Panc1 (cell line): Measurements from ENCODE around the gene PPM1N.

ENCODE experiments used
- CTCF ChIP-seq: fragments of 450-650 bp; IDR thresholded peaks from 2 replicates; pipeline ENCODE4 v1.5.1; 2017; ENCODE audit warnings: mild to moderate bottlenecking
- SIN3A ChIP-seq: IDR thresholded peaks from 2 replicates; pipeline ENCODE4 v1.6.1; 2012; ENCODE audit warnings: low read depth, mild to moderate bottlenecking, low read length, moderate library complexity, borderline replicate concordance; ENCODE audit not compliant: insufficient read depth
- TF ChIP-seq, protein P1 (sequence below), 2 experiments: IDR thresholded peaks; 2 replicates each; pipeline ENCODE4 v1.6.1; 2011 to 2012; ENCODE audit warnings: low read depth in 2 of 2, control low read depth in 1 of 2, low read length in 1 of 2, mild to moderate bottlenecking in 1 of 2, moderate library complexity in 1 of 2; ENCODE audit not compliant: insufficient read depth in 1 of 2

- TF ChIP-seq, protein P1, sequence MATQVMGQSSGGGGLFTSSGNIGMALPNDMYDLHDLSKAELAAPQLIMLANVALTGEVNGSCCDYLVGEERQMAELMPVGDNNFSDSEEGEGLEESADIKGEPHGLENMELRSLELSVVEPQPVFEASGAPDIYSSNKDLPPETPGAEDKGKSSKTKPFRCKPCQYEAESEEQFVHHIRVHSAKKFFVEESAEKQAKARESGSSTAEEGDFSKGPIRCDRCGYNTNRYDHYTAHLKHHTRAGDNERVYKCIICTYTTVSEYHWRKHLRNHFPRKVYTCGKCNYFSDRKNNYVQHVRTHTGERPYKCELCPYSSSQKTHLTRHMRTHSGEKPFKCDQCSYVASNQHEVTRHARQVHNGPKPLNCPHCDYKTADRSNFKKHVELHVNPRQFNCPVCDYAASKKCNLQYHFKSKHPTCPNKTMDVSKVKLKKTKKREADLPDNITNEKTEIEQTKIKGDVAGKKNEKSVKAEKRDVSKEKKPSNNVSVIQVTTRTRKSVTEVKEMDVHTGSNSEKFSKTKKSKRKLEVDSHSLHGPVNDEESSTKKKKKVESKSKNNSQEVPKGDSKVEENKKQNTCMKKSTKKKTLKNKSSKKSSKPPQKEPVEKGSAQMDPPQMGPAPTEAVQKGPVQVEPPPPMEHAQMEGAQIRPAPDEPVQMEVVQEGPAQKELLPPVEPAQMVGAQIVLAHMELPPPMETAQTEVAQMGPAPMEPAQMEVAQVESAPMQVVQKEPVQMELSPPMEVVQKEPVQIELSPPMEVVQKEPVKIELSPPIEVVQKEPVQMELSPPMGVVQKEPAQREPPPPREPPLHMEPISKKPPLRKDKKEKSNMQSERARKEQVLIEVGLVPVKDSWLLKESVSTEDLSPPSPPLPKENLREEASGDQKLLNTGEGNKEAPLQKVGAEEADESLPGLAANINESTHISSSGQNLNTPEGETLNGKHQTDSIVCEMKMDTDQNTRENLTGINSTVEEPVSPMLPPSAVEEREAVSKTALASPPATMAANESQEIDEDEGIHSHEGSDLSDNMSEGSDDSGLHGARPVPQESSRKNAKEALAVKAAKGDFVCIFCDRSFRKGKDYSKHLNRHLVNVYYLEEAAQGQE (IDR thresholded peaks at IDR 0.05; ENCODE audit: insufficient read depth in 1 of 2, low read depth in 2 of 2, low read length in 1 of 2) = no peak
- TF ChIP-seq SIN3A (no peak), CTCF (no peak)
Observed at GRCh38 chr19:45498411-45499195, at the start of gene PPM1N.
